ENCODE results near the gene BHMT. TPM values are rescaled to one million over a fixed set of nuclear protein-coding genes. Genes with fewer than 3 reads are reported as not detected.

Gene BHMT
- total and polyA plus RNA-seq, 2 of the 4 experiments (the other 2 are of a cell fraction), result not detected

GRCh38 chr5:79172269-79172668 is 60.7 kb downstream of the BHMT start:
- Histone ChIP-seq H2BK20ac (ENCODE audit: low read depth, low read length) (no peak overlapping the region), H3K9me1 (ENCODE audit: insufficient read depth, low read length) (no peaks in the 10 kb centered on the region; the same call in 1 of the 2 replicates), H3K79me1 (ENCODE audit: low read depth in 1 of 2, low read length in 2 of 2) (no peaks in the 10 kb centered on the region), H3K27me3 (ENCODE audit: control insufficient read depth, insufficient read depth, low read length) (no peaks in the 10 kb centered on the region), H3K4me3 (ENCODE audit: insufficient read depth, low read depth, low read length) (no peak overlapping the region), H3K36me3 (ENCODE audit: control insufficient read depth, insufficient read depth, low read length) (no peaks in the 10 kb centered on the region), H3K27ac (ENCODE audit: insufficient read depth, low read length) (no peak overlapping the region), H3K18ac (ENCODE audit: low read depth, low read length) (no peak overlapping the region), H3K4ac (ENCODE audit: low read depth, low read length) (no peak overlapping the region), H3K4me2 (ENCODE audit: low read depth, low read length) (no peak overlapping the region), H2AK9ac (replicated peaks; ENCODE audit: low read depth, low read length, poor library complexity) (no peak overlapping the region), H4K91ac (ENCODE audit: insufficient read depth, low read depth, low read length) (no peak overlapping the region), H4K8ac (ENCODE audit: low read depth in 2 of 2, low read length in 2 of 2) (no peak overlapping the region), H4K20me1 (ENCODE audit: insufficient read depth, low read length) (no peaks in the 10 kb centered on the region), H2BK120ac (ENCODE audit: low read depth, low read length) (no peak overlapping the region), H2AK5ac (ENCODE audit: low read depth, low read length) (no peak overlapping the region), H3K56ac (ENCODE audit: extremely low read depth, insufficient read depth, low read length) (no peak overlapping the region), H3K23ac (ENCODE audit: low read depth, low read length) (no peak overlapping the region), H3K9ac (ENCODE audit: low read depth, low read length) (no peak overlapping the region), H2BK5ac (ENCODE audit: low read depth, low read length, poor library complexity, severe bottlenecking) (no peak overlapping the region), H3K9me3 (ENCODE audit: control insufficient read depth, insufficient read depth, low read length) (no peaks in the 10 kb centered on the region), H3K4me1 (ENCODE audit: control insufficient read depth, insufficient read depth, low read length) (no peaks in the 10 kb centered on the region), H3K14ac (replicated peaks; ENCODE audit: low read depth, low read length) (no peak overlapping the region), H2AFZ (replicated peaks; ENCODE audit: low read length, poor library complexity) (no peak overlapping the region), H4K5ac (ENCODE audit: low read depth, low read length) (no peak overlapping the region), H2BK15ac (ENCODE audit: low read depth, low read length) (no peak overlapping the region)
- TF ChIP-seq RAD21 (IDR thresholded peaks at IDR 0.05; ENCODE audit: low read length) (no peak), NFE2L2 (IDR thresholded peaks at IDR 0.05; ENCODE audit: low read depth, low read length) (no peak), SMC3 (IDR thresholded peaks at IDR 0.05; ENCODE audit: low read depth, low read length) (no peak), FOS (IDR thresholded peaks at IDR 0.05; ENCODE audit: low read depth, low read length) (no peak), RFX5 (IDR thresholded peaks at IDR 0.05; ENCODE audit: low read depth, low read length) (no peak), MAZ (IDR thresholded peaks at IDR 0.05; ENCODE audit: borderline replicate concordance, low read depth, low read length) (no peak), USF2 (IDR thresholded peaks at IDR 0.05; ENCODE audit: low read depth, low read length) (no peak), POLR2A (IDR thresholded peaks at IDR 0.05; ENCODE audit: low read depth, low read length) (no peak), CTCF (conservative IDR thresholded peaks at IDR 0.05; ENCODE audit: low read depth, low read length) (no peak), ELK1 (IDR thresholded peaks at IDR 0.05; ENCODE audit: borderline replicate concordance, low read depth, low read length) (no peak), RCOR1 (IDR thresholded peaks at IDR 0.05; ENCODE audit: insufficient replicate concordance, low read length) (no peak), BHLHE40 (IDR thresholded peaks at IDR 0.05; ENCODE audit: low read depth, low read length) (no peak)
- dilution Hi-C loops (cut with HindIII; ENCODE audit: low sequenced_read_pairs, unreplicated experiment) (no loop called here), intact Hi-C loops (cut with micrococcal nuclease) (no loop called here), in situ Hi-C loops (cut with MboI; ENCODE audit: low sequenced_read_pairs) (no loop called here)
- DNase-seq (no peak), ATAC-seq (ENCODE audit: low read depth) (no peak)
- CTCF ChIA-PET, result interaction anchor here (0.8 kb wide), 1 partner anchor 10 kb away, joined by 4 read pairs; no protein-coding TSS in a partner anchor
- POLR2A ChIA-PET (ENCODE audit: unreplicated experiment), result no interaction called here
- WGBS, 2 experiments (ENCODE audit: extremely low coverage in 2 of 2, insufficient read length in 1 of 2), result no CpG with 5 or more reads among the region's 1 CpG
- BruUV-seq (replicated peaks), result no TSS peak

All from IMR-90 (cell line).